RPMI8226 (cell line): ENCODE data around the gene ST8SIA2.

ENCODE experiments used
- DNase-seq: peaks from one replicate; pipeline ENCODE4 v3.0.0-alpha.2; 2015

Gene ST8SIA2

DNA sequence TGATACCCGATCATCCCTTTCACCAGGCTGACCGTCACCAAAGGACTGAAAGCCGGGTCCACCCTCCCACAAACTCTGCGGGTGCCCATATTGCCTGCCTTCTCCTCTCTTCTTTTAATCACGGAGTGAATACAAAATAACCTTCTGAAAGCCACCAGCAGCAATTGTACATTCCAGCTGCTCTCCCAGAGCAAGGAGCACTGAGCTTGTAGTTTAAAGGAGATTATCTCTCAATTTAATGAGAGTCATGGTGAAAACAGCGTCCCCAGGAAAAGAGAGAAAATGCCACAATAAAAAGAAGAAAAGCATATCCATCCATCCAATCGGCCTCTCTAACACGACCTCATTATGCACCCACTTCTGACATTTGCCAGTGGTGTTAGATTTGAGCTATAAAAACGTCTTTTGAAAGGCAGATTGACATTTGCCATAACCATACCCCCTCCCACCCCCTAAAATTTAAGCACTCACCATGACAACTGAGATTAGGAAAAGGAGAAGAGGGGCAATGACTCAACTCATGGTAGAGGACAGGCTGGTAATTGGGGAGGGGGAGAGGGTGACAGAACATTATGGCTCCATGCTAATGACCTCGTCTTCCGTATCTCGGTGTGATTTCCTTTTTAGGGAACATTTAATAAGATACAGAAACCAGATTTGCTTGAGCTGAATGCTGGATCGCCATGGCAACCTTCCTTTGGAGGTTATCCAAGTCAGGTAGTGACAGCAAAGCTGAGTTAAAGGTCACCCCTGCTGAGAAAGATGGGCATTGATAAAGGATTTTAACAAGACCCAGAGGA is 106.2 kb downstream of the ST8SIA2 start:
- no peak for DNase-seq

DNA sequence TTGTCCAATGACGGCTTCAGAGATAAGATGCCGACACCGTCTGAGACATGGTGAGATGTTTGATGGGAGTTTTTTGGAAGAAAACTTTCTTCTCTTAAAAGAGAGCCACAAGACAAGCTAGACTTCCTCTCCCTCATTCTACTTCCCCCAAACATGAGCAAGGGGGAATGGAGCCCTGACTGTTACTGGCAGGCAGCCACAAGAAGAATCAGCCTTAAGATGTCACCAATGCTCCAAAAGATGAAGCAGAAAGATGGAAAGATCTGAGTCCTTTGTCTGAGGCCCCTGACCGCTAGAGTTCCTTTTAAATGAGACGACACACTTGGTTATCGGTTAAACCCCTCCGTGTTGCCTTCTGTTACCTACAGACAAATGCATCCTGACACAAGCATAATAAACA is 108.7 kb downstream of the ST8SIA2 start:
- no peak for DNase-seq

GRCh38 chr15:92502930-92503857 is 109.5 kb downstream of the ST8SIA2 start:
- DNase-seq, result no peak

GRCh38 chr15:92503889-92504288 is 110.2 kb downstream of the ST8SIA2 start:
- no peak for DNase-seq

DNA sequence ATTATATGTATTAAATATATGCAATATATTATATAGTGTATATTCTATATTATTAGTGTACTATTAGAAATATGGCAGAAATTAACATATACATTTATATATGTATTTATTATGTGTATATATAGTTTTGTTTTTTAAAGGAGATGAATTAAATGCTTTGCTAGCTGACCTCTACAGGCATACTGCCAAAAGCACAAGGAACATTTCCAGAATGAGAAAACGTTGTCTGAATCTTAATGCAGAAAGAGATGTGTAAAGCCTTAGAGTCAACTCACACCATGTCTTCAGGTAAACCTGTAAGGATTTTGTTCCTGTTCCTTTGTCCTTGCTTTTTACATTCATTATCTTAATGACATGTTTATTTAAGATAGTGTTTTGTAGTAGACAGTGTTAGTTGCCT is 111.9 kb downstream of the ST8SIA2 start:
- no peak for DNase-seq

GRCh38 chr15:92506506-92506905 is 112.8 kb downstream of the ST8SIA2 start:
- no peak for DNase-seq

DNA sequence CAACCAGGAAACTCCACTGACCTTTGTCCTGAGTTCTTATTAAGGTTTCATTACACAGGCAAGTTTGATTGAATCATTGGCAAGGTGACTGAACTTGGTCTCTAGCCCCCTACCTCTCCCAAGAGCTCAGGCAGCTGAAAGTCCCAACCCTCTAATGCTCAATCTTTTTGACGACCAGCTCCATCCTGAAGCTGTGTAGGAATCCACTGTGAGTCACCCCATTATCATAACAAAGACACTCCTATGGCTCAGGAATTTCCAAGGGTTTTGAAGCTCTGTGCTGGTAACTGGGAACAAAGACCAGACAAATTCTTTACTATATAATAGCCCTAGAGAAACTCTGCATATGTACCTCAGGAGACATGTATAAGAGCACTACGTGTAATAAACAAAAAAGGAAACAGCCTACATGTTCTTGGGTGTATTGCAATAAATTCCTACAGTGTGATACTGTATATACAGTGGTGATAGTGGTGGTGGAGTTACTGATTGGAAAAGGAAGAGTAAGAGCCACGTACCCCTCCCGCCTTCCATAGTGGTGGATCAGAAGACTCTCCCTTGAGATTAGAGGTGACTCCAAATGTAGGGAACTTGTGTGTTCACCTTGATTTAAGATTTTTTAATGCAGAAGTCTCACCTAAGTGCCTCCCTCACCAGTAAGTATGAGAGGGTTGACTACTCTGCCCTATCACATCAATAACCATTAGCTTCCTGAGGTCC is 116.6 kb downstream of the ST8SIA2 start:
- DNase-seq, result no peak
